MM.1S (cell line): ENCODE results near the gene SHF.
A peak's percentile ranks its signal among the peaks of the same experiment; 100 is the strongest.

ENCODE experiments used
- DNase-seq: peaks from one replicate; pipeline ENCODE4 v3.0.0-alpha.2; 2015
- H2AFZ ChIP-seq: fragments of 300-600 bp; sonication (generic); 2 replicates; pipeline ENCODE4 v1.6.0; 2016; ENCODE audit warnings: antibody characterized with exemption, low read length
- H3F3A ChIP-seq: fragments of 300-600 bp; sonication (generic); 2 replicates; pipeline ENCODE4 v1.6.1; 2016; ENCODE audit warnings: mild to moderate bottlenecking, antibody characterized with exemption, low read length, moderate library complexity, mixed read lengths; ENCODE audit not compliant: insufficient read depth
- H3K27ac ChIP-seq: fragments of 300-600 bp; sonication (generic); 2 replicates; pipeline ENCODE4 v1.5.1; 2016; ENCODE audit warnings: mild to moderate bottlenecking, low read length
- H3K27me3 ChIP-seq: fragments of 300-600 bp; sonication (generic); replicated peaks from 2 replicates; pipeline ENCODE4 v1.6.0; 2016; ENCODE audit warnings: low read length; ENCODE audit not compliant: insufficient read depth
- H3K36me3 ChIP-seq: fragments of 300-600 bp; sonication (generic); replicated peaks from 2 replicates; pipeline ENCODE4 v1.6.1; 2016; ENCODE audit warnings: mild to moderate bottlenecking, low read length, mixed read lengths; ENCODE audit not compliant: insufficient read depth
- H3K4me1 ChIP-seq: fragments of 300-600 bp; sonication (generic); 2 replicates; pipeline ENCODE4 v1.6.1; 2016; ENCODE audit warnings: low read length, mixed read lengths
- H3K4me2 ChIP-seq: fragments of 300-600 bp; sonication (generic); 2 replicates; pipeline ENCODE4 v1.6.0; 2016; ENCODE audit warnings: low read depth, low read length
- H3K4me3 ChIP-seq: fragments of 300-600 bp; sonication (generic); 2 replicates; pipeline ENCODE4 v1.5.1; 2016; ENCODE audit warnings: low read length, mixed read lengths
- H3K79me2 ChIP-seq: fragments of 300-600 bp; sonication (generic); 2 replicates; pipeline ENCODE4 v1.6.1; 2016; ENCODE audit warnings: mixed run types, low read length, mixed read lengths
- H3K9ac ChIP-seq: fragments of 300-600 bp; sonication (generic); 2 replicates; pipeline ENCODE4 v1.6.1; 2016; ENCODE audit warnings: low read length, mixed read lengths
- H3K9me2 ChIP-seq: fragments of 300-600 bp; sonication (generic); replicated peaks from 2 replicates; pipeline ENCODE4 v1.6.1; 2016; ENCODE audit warnings: mild to moderate bottlenecking, low read length, mixed read lengths; ENCODE audit not compliant: insufficient read depth
- H3K9me3 ChIP-seq: fragments of 300-600 bp; sonication (generic); replicated peaks from 2 replicates; pipeline ENCODE4 v1.6.1; 2016; ENCODE audit warnings: mild to moderate bottlenecking, low read length, mixed read lengths; ENCODE audit not compliant: insufficient read depth
- H4K20me1 ChIP-seq: fragments of 300-600 bp; sonication (generic); 2 replicates; pipeline ENCODE4 v1.6.1; 2016; ENCODE audit warnings: mild to moderate bottlenecking, low read length, moderate library complexity, mixed read lengths; ENCODE audit not compliant: insufficient read depth
- EZH2 ChIP-seq: fragments of 300-600 bp; sonication (generic); optimal IDR thresholded peaks from 2 replicates; pipeline ENCODE3; 2017; ENCODE audit warnings: low read depth, mild to moderate bottlenecking, antibody characterized with exemption, low read length, mixed read lengths
- EZH2phosphoT487 ChIP-seq: fragments of 300-600 bp; sonication (generic); IDR thresholded peaks from 2 replicates; pipeline ENCODE4 v1.6.1; 2018; ENCODE audit warnings: antibody characterized with exemption, low read length
- TF ChIP-seq, protein P1 (sequence below): fragments of 300-600 bp; sonication (generic); IDR thresholded peaks from 2 replicates; pipeline ENCODE4 v1.5.1; 2016; ENCODE audit warnings: antibody characterized with exemption, low read length, mixed read lengths

SHF gene

DNA sequence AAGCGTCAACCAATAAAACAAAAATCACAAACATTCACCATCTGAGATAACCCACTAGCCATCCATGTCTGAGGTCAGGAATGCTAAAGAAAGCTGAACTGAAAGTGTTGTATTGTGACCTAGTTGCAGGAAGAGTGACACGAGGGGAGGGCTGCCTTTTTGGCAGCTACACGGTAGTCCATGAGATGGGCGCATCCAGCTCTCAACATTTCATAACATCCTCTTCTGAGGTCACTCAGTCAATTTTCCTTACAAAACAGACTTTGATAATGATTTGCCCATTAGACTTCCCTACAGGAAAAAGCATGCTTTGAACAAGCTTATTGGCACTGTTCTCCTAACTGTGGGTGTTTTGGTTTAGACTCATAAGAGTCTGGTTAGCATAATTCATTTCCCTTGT, 15.4 kb upstream of the SHF start:
- Histone ChIP-seq H3K9me2 (no peaks in the 10 kb centered on the region), H3K4me3 (no peak overlapping the region), H3K4me2 (no peak overlapping the region), H3K27ac (no peak overlapping the region), H3F3A (peaks cover 33% of the 10 kb centered on the region), H3K9ac (no peak overlapping the region), H3K4me1 (0 out of 2 replicates have a peak, but pooled peaks cover 7% of the 10 kb centered on the region), H3K27me3 (no peaks in the 10 kb centered on the region), H3K36me3 (no peaks in the 10 kb centered on the region), H3K9me3 (no peaks in the 10 kb centered on the region), H3K79me2 (no peaks in the 10 kb centered on the region), H2AFZ (no peak overlapping the region), H4K20me1 (no peaks in the 10 kb centered on the region)
- TF ChIP-seq EZH2 (no peak), EZH2phosphoT487 (no peak)
- TF ChIP-seq, protein P1, sequence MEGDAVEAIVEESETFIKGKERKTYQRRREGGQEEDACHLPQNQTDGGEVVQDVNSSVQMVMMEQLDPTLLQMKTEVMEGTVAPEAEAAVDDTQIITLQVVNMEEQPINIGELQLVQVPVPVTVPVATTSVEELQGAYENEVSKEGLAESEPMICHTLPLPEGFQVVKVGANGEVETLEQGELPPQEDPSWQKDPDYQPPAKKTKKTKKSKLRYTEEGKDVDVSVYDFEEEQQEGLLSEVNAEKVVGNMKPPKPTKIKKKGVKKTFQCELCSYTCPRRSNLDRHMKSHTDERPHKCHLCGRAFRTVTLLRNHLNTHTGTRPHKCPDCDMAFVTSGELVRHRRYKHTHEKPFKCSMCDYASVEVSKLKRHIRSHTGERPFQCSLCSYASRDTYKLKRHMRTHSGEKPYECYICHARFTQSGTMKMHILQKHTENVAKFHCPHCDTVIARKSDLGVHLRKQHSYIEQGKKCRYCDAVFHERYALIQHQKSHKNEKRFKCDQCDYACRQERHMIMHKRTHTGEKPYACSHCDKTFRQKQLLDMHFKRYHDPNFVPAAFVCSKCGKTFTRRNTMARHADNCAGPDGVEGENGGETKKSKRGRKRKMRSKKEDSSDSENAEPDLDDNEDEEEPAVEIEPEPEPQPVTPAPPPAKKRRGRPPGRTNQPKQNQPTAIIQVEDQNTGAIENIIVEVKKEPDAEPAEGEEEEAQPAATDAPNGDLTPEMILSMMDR, result no peak
- DNase-seq, result no peak

DNA sequence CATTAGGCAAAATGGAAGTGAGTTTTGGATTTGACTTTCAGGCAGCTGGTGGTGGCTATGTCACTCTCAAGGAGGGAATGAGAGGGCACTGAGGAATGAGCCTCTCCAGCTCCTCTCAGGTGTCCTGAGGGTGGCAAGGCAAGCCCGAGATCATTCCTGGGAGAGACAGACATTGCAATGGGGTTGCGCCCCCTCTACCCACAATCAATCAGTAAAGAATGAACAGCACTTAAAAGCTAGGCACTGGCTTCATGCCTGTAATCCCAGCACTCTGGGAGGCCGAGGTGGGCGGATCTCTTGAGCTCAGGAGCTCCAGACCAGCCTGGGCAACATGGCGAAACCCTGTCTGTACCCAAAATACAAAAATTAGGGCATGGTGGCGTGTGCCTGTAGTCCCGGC, 14.1 kb upstream of the SHF start:
- Histone ChIP-seq H3K27me3 (no peaks in the 10 kb centered on the region), H3K79me2 (no peaks in the 10 kb centered on the region), H2AFZ (peak overlapping the region; percentile 42; the same call in 1 of the 2 replicates), H3K9ac (no peak overlapping the region), H3F3A (peaks cover 41% of the 10 kb centered on the region), H3K4me3 (peak overlapping the region; percentile 95; the same call in 1 of the 2 replicates), H4K20me1 (no peaks in the 10 kb centered on the region), H3K4me2 (peak overlapping the region; percentile 97; the same call in 1 of the 2 replicates), H3K4me1 (0 out of 2 replicates have a peak, but pooled peaks cover 7% of the 10 kb centered on the region), H3K36me3 (no peaks in the 10 kb centered on the region), H3K9me3 (no peaks in the 10 kb centered on the region), H3K27ac (no peak overlapping the region; the same call in 1 of the 2 replicates), H3K9me2 (no peaks in the 10 kb centered on the region)
- no peak for TF ChIP-seq EZH2
- no peak for DNase-seq

DNA sequence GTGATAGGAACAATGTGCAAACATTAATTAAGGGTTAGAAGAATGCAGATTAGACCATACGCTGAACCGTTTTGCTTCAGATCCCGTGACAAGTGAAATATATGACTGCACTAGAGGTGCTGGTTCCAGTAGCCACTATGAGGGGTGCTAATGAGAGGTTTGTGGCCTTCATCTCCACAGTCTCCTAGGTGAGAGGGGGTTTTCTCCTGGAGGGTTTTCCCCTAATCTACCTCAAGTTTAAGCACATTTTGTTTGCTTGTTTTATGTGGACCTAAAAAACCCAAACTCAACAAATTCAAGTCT, 13.7 kb upstream of the SHF start:
- no peak for DNase-seq
- Histone ChIP-seq H4K20me1 (no peaks in the 10 kb centered on the region), H3K9me3 (no peaks in the 10 kb centered on the region), H3K79me2 (no peaks in the 10 kb centered on the region), H3K4me1 (0 out of 2 replicates have a peak, but pooled peaks cover 7% of the 10 kb centered on the region), H3F3A (peaks cover 41% of the 10 kb centered on the region), H3K4me2 (peak overlapping the region; percentile 97; the same call in 1 of the 2 replicates), H3K4me3 (peak overlapping the region; percentile 95), H3K9me2 (no peaks in the 10 kb centered on the region), H3K27ac (peak overlapping the region; percentile 99; the same call in 1 of the 2 replicates), H3K27me3 (no peaks in the 10 kb centered on the region), H3K36me3 (no peaks in the 10 kb centered on the region), H3K9ac (peak overlapping the region; percentile 93; the same call in 1 of the 2 replicates), H2AFZ (peak overlapping the region; percentile 42; the same call in 1 of the 2 replicates)
- no peak for TF ChIP-seq EZH2phosphoT487
- no peak for TF ChIP-seq EZH2
- TF ChIP-seq, protein P1, result no peak

DNA sequence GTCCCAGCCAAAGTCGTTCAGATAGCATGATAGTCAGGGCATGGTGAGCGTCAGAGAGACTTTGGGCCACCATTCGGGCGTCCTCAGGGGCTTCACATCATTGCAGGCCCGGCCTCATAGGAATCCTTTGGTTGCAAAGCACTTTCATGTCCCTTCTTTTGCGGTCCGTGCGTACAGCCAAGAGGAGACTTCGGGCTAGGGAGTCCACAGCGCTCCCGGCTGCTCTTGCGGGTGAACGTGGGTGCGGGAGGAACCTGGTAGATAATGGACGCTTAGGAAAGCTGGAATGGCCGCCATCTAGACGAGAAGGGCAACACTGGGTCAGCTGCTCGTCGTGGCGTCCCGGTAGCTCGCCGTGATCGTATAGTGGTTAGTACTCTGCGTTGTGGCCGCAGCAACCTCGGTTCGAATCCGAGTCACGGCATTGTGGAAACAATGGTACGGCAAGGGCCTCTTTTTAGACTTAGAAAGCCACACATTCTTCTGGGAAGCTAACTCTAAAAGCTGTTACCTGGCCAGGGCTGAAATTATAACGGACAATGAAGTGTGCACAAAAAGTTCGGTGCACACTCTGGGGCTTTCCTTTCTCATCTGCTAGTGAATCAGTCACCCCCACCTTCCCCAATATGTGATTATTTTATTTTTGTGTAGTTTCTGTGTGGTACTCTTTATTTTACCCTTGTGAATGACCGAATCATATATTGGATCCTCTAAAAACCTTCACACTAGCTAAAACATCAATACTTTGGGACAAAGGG, 13.2 kb upstream of the SHF start:
- peak; percentile 72 for DNase-seq
- Histone ChIP-seq H3K9me2 (no peaks in the 10 kb centered on the region), H3K4me3 (peak overlapping the region; percentile 95), H3K4me2 (peak overlapping the region; percentile 97), H3K36me3 (no peaks in the 10 kb centered on the region), H3K27me3 (no peaks in the 10 kb centered on the region), H3K79me2 (no peaks in the 10 kb centered on the region), H3K4me1 (0 out of 2 replicates have a peak, but pooled peaks cover 7% of the 10 kb centered on the region), H3F3A (peaks cover 41% of the 10 kb centered on the region), H3K9me3 (no peaks in the 10 kb centered on the region), H3K27ac (peak overlapping the region; percentile 99), H3K9ac (peak overlapping the region; percentile 93), H4K20me1 (no peaks in the 10 kb centered on the region), H2AFZ (peak overlapping the region; percentile 98)
- TF ChIP-seq, protein P1, result no peak
- TF ChIP-seq EZH2phosphoT487 (no peak), EZH2 (no peak)
